Thymus (tissue), 11 donors: ENCODE data around the gene BDKRB2. TPM values are rescaled to one million over a fixed set of nuclear protein-coding genes. Genes with fewer than 3 reads are reported as not detected.

ENCODE experiments used
- DNase-seq, 9 donors: peaks; one replicate each; pipeline ENCODE4 v3.0.0-alpha.2; 2013; ENCODE audit warnings: low spot score in 9 of 9, low read depth in 6 of 9, missing footprints in 1 of 9
- H3K27ac ChIP-seq, 2 donors: one replicate each; pipeline ENCODE4 v1.5.1; 2013; ENCODE audit warnings: control low read depth in 1 of 2, low read depth in 1 of 2, low read length in 1 of 2, mild to moderate bottlenecking in 1 of 2, moderate library complexity in 1 of 2
- H3K27me3 ChIP-seq, 2 donors: one replicate each; pipeline ENCODE4 v1.5.1; 2013; ENCODE audit warnings: low read length in 1 of 2; ENCODE audit not compliant: control insufficient read depth in 2 of 2, insufficient read depth in 1 of 2
- H3K36me3 ChIP-seq, 2 donors: one replicate each; pipeline ENCODE4 v1.5.1; 2013; ENCODE audit warnings: low read length in 1 of 2, mild to moderate bottlenecking in 1 of 2, moderate library complexity in 1 of 2; ENCODE audit not compliant: control insufficient read depth in 2 of 2, insufficient read depth in 2 of 2
- H3K4me1 ChIP-seq, 2 donors: one replicate each; pipeline ENCODE4 v1.5.1; 2013; ENCODE audit warnings: low read length in 2 of 2; ENCODE audit not compliant: control insufficient read depth in 2 of 2, insufficient read depth in 2 of 2
- H3K4me3 ChIP-seq, 2 donors: one replicate each; pipeline ENCODE4 v1.5.1; 2013; ENCODE audit warnings: low read length in 2 of 2, control low read depth in 1 of 2, mild to moderate bottlenecking in 1 of 2
- H3K9me3 ChIP-seq, 2 donors: one replicate each; pipeline ENCODE4 v1.5.1; 2013; ENCODE audit warnings: low read length in 1 of 2, mild to moderate bottlenecking in 1 of 2; ENCODE audit not compliant: control insufficient read depth in 2 of 2, insufficient read depth in 1 of 2
- WGBS: extraction: QIAGEN DNeasy Blood & Tissue Kit; methylation state at CpG from one replicate; pipeline ENCODE4 v1.1.7; 2013; 5-methylcytosine and 5-hydroxymethylcytosine counted together
- polyA plus RNA-seq: library from polyadenylated mRNA; stranded (reverse); fragments of 200-250 nt; gene quantifications from one replicate; pipeline ENCODE4 v1.2.3, GENCODE V29; 2013
- total RNA-seq: library from RNA; stranded (reverse); fragments of 120-200 nt; gene quantifications from one replicate; pipeline ENCODE4 v1.2.4, GENCODE V29; 2013
- donor health status: healthy.

The BDKRB2 gene
- total and polyA plus RNA-seq, 2 donors = 1.1 to 1.7 TPM

GRCh38 chr14:96275177-96276112, 70.8 kb downstream of the BDKRB2 start:
- no peak overlapping the region for H3K4me3 ChIP-seq
- peaks cover 2 to 3% of the 10 kb centered on the region in 2 donors for H3K9me3 ChIP-seq
- no peak overlapping the region for H3K27ac ChIP-seq
- H3K4me1 ChIP-seq = no peaks in the 10 kb centered on the region
- H3K36me3 ChIP-seq = no peaks in the 10 kb centered on the region
- peaks cover 0 to 5% of the 10 kb centered on the region in 2 donors for H3K27me3 ChIP-seq
- DNase-seq = peak in 7 of 9 donors; percentile 9 to 59 (median 30)
- 25% methylated on average over 17 of the region's 17 CpGs for WGBS

- H3K27ac ChIP-seq = no peak overlapping the region
- peaks cover 0 to 5% of the 10 kb centered on the region in 2 donors for H3K27me3 ChIP-seq
- no peak for DNase-seq
- no peak overlapping the region for H3K4me3 ChIP-seq
- WGBS = 96% methylated on average over 1 of the region's 1 CpG
- H3K9me3 ChIP-seq = peaks cover 2 to 3% of the 10 kb centered on the region in 2 donors
- peaks cover under 1 to 9% of the 10 kb centered on the region in 2 donors for H3K36me3 ChIP-seq
- no peaks in the 10 kb centered on the region for H3K4me1 ChIP-seq
Measured at GRCh38 chr14:96277890-96278289, 73.3 kb downstream of the BDKRB2 start.

GRCh38 chr14:96279564-96279963, 74.9 kb downstream of the BDKRB2 start:
- WGBS = 96% methylated on average over 8 of the region's 8 CpGs
- no peak for DNase-seq
- Histone ChIP-seq H3K36me3 (peaks cover 10 to 15% of the 10 kb centered on the region in 2 donors), H3K27ac (no peak overlapping the region), H3K4me1 (no peaks in the 10 kb centered on the region), H3K9me3 (peaks cover 2 to 3% of the 10 kb centered on the region in 2 donors), H3K27me3 (peaks cover 0 to 5% of the 10 kb centered on the region in 2 donors), H3K4me3 (no peak overlapping the region)

- Histone ChIP-seq H3K4me1 (no peaks in the 10 kb centered on the region), H3K27ac (no peak overlapping the region), H3K4me3 (no peak overlapping the region), H3K9me3 (peaks cover 2 to 3% of the 10 kb centered on the region in 2 donors), H3K36me3 (peaks cover 10 to 15% of the 10 kb centered on the region in 2 donors), H3K27me3 (peaks cover 0 to 4% of the 10 kb centered on the region in 2 donors)
- 94% methylated on average over 2 of the region's 2 CpGs for WGBS
- no peak for DNase-seq
Measured at GRCh38 chr14:96280104-96280503, 75.5 kb downstream of the BDKRB2 start.

- H3K4me3 ChIP-seq = no peak overlapping the region
- H3K27ac ChIP-seq = no peak overlapping the region
- WGBS = 95% methylated on average over 4 of the region's 4 CpGs
- DNase-seq = no peak
- H3K27me3 ChIP-seq = no peaks in the 10 kb centered on the region
- peaks cover 15 to 21% of the 10 kb centered on the region in 2 donors for H3K36me3 ChIP-seq
- H3K4me1 ChIP-seq = no peaks in the 10 kb centered on the region
- peaks cover 2 to 3% of the 10 kb centered on the region in 2 donors for H3K9me3 ChIP-seq
Measured at GRCh38 chr14:96281486-96281885, 76.8 kb downstream of the BDKRB2 start.

- Histone ChIP-seq H3K9me3 (no peaks in the 10 kb centered on the region), H3K4me1 (no peaks in the 10 kb centered on the region), H3K27ac (no peak overlapping the region), H3K27me3 (no peaks in the 10 kb centered on the region), H3K4me3 (no peak overlapping the region), H3K36me3 (peaks cover 21 to 22% of the 10 kb centered on the region in 2 donors)
- 94% methylated on average over 9 of the region's 9 CpGs for WGBS
- DNase-seq = no peak
Measured at GRCh38 chr14:96284008-96284407, 79.4 kb downstream of the BDKRB2 start.

GRCh38 chr14:96284430-96284829, 79.8 kb downstream of the BDKRB2 start:
- peaks cover 24 to 27% of the 10 kb centered on the region in 2 donors for H3K36me3 ChIP-seq
- no peak overlapping the region for H3K4me3 ChIP-seq
- H3K27me3 ChIP-seq = no peaks in the 10 kb centered on the region
- H3K27ac ChIP-seq = no peak overlapping the region
- no peaks in the 10 kb centered on the region for H3K9me3 ChIP-seq
- whole genome bisulfite sequencing = 97% methylated on average over 1 of the region's 1 CpG
- DNase-seq = no peak
- no peaks in the 10 kb centered on the region for H3K4me1 ChIP-seq

GRCh38 chr14:96285667-96286066, 81.0 kb downstream of the BDKRB2 start:
- Histone ChIP-seq H3K4me1 (no peaks in the 10 kb centered on the region), H3K27me3 (no peaks in the 10 kb centered on the region), H3K36me3 (peaks cover 33 to 34% of the 10 kb centered on the region in 2 donors), H3K27ac (no peak overlapping the region), H3K9me3 (no peaks in the 10 kb centered on the region), H3K4me3 (no peak overlapping the region)
- WGBS = 97% methylated on average over 17 of the region's 17 CpGs
- no peak for DNase-seq

- WGBS = 96% methylated on average over 1 of the region's 1 CpG
- DNase-seq = no peak
- H3K36me3 ChIP-seq = peaks cover 33 to 34% of the 10 kb centered on the region in 2 donors
Measured at GRCh38 chr14:96286251-96286650, 81.6 kb downstream of the BDKRB2 start.

More at GRCh38 chr14:96286251-96286650, 81.6 kb downstream of the BDKRB2 start:
- no peaks in the 10 kb centered on the region for H3K4me1 ChIP-seq
- H3K9me3 ChIP-seq = no peaks in the 10 kb centered on the region
- no peak overlapping the region for H3K4me3 ChIP-seq
- no peaks in the 10 kb centered on the region for H3K27me3 ChIP-seq
- H3K27ac ChIP-seq = no peak overlapping the region
